Osteoblast (primary cell): ENCODE results near the gene AAR2. TPM values are rescaled to one million over a fixed set of nuclear protein-coding genes. Genes with fewer than 3 reads are reported as not detected.
A peak's percentile ranks its signal among the peaks of the same experiment; 100 is the strongest.

ENCODE experiments used
- DNase-seq: peaks from one replicate; pipeline ENCODE4 v3.0.0; 2011; ENCODE audit warnings: low spot score, mixed read lengths; ENCODE audit not compliant: insufficient read length; ENCODE audit errors: missing footprints
- H2AFZ ChIP-seq: 2 replicates; pipeline ENCODE4 v1.6.0; 2011; ENCODE audit warnings: mild to moderate bottlenecking, low read length
- H3K27ac ChIP-seq: 2 replicates; pipeline ENCODE4 v1.5.1; 2011; ENCODE audit warnings: mild to moderate bottlenecking, low read depth, low read length, moderate library complexity
- H3K27me3 ChIP-seq: 2 replicates; pipeline ENCODE4 v1.6.0; 2012; ENCODE audit warnings: mild to moderate bottlenecking, control low read depth, inconsistent platforms, low read length, moderate library complexity; ENCODE audit not compliant: insufficient read depth
- H3K36me3 ChIP-seq: 2 replicates; pipeline ENCODE4 v1.5.1; 2011; ENCODE audit warnings: mild to moderate bottlenecking, low read length, control low read depth, moderate library complexity; ENCODE audit not compliant: insufficient read depth
- H3K4me1 ChIP-seq: 2 replicates; pipeline ENCODE4 v1.5.1; 2011; ENCODE audit warnings: mild to moderate bottlenecking, low read length, control low read depth, moderate library complexity; ENCODE audit not compliant: insufficient read depth
- H3K4me2 ChIP-seq: 2 replicates; pipeline ENCODE4 v1.6.0; 2011; ENCODE audit warnings: mild to moderate bottlenecking, low read length; ENCODE audit not compliant: insufficient read depth
- H3K4me3 ChIP-seq: fragments of 200-600 bp; sonication (generic); 3 replicates; pipeline ENCODE4 v1.5.1; 2012; ENCODE audit warnings: mild to moderate bottlenecking, low read length, inconsistent platforms; ENCODE audit not compliant: insufficient read depth
- H3K79me2 ChIP-seq: 2 replicates; pipeline ENCODE4 v1.6.0; 2012; ENCODE audit warnings: mild to moderate bottlenecking, low read length, control low read depth, inconsistent platforms; ENCODE audit not compliant: insufficient read depth
- H3K9me3 ChIP-seq: 2 replicates; pipeline ENCODE4 v1.5.1; 2011; ENCODE audit warnings: low read depth, low read length, control low read depth
- H4K20me1 ChIP-seq: 2 replicates; pipeline ENCODE4 v1.6.0; 2012; ENCODE audit warnings: mild to moderate bottlenecking, low read length, control low read depth; ENCODE audit not compliant: insufficient read depth
- total RNA-seq: library from RNA; depleted of rRNA; stranded (reverse); fragments of >200 nt; gene quantifications from 2 replicates; pipeline ENCODE4 v1.2.3, GENCODE V29; 2012
- TF ChIP-seq, protein P1 (sequence below): IDR thresholded peaks from 2 replicates; pipeline ENCODE4 v1.5.1; 2011; ENCODE audit warnings: mild to moderate bottlenecking, low read depth, low read length, moderate library complexity; ENCODE audit errors: extremely low read depth

Gene AAR2
- total RNA-seq, 1 donor, result 29.0 TPM

- no peak for DNase-seq
- H3K36me3 ChIP-seq, result peaks cover 7% of the 10 kb centered on the region
- H3K27me3 ChIP-seq, result no peaks in the 10 kb centered on the region
- TF ChIP-seq, protein P1, sequence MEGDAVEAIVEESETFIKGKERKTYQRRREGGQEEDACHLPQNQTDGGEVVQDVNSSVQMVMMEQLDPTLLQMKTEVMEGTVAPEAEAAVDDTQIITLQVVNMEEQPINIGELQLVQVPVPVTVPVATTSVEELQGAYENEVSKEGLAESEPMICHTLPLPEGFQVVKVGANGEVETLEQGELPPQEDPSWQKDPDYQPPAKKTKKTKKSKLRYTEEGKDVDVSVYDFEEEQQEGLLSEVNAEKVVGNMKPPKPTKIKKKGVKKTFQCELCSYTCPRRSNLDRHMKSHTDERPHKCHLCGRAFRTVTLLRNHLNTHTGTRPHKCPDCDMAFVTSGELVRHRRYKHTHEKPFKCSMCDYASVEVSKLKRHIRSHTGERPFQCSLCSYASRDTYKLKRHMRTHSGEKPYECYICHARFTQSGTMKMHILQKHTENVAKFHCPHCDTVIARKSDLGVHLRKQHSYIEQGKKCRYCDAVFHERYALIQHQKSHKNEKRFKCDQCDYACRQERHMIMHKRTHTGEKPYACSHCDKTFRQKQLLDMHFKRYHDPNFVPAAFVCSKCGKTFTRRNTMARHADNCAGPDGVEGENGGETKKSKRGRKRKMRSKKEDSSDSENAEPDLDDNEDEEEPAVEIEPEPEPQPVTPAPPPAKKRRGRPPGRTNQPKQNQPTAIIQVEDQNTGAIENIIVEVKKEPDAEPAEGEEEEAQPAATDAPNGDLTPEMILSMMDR, result no peak
- no peak overlapping the region for H2AFZ ChIP-seq
- H3K4me2 ChIP-seq, result no peak overlapping the region
- no peaks in the 10 kb centered on the region for H3K9me3 ChIP-seq
- no peaks in the 10 kb centered on the region for H3K79me2 ChIP-seq
- H3K4me1 ChIP-seq, result no peaks in the 10 kb centered on the region
- H4K20me1 ChIP-seq, result no peaks in the 10 kb centered on the region
- H3K27ac ChIP-seq, result no peak overlapping the region
- no peak overlapping the region for H3K4me3 ChIP-seq
Measured at GRCh38 chr20:36213362-36213761, 22.9 kb upstream of the AAR2 start.

DNA sequence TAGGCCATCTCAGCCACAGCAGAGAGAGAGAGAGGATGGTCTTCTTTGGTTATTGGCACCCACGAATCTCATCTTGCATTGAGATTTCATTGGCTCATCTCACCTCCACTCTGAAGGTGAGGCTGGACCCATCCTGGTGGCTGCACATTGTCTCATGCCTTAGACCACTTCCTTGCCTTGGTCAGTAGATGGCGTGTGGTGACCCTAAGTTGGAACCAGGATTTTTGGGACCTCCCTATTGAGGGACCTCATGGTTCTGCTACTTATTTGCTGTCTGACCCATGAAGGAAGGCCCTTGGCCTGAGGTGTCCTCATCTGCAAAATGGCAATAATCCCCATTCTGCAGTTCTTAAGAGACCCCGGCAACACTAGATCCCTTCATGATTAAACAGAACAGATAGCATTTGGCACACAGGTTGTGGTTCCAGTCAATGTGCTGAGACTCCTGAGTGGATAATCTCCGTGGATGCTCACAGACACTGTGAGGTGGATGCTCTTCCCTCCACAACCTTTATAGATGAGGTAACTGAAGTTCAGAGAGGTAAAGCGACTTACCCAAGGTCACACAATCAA lies 21.5 kb upstream of the AAR2 start:
- H3K4me2 ChIP-seq, result no peak overlapping the region

DNA sequence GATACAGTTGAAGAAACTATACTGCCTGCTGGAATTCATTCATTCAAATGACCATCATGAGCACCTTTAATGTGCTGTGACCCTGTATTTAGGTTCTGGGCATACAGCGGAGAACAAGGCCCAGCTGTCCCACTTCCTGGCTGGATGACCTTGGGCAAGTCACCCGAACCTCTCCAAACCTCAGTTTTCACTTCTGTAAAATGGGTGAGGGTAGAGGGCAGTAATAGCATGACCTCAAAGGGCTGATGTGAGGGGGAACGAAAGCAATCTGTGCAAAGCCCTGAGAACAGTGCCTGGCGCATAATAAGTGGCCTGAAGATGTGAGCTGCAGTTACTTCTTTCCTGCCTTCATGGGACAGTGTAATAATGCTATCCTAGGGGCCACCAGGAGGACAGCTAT lies 20.5 kb upstream of the AAR2 start:
- H3K36me3 ChIP-seq, result peaks cover 4% of the 10 kb centered on the region
- H3K4me3 ChIP-seq, result no peak overlapping the region
- no peak overlapping the region for H2AFZ ChIP-seq
- H3K4me1 ChIP-seq, result no peaks in the 10 kb centered on the region
- H4K20me1 ChIP-seq, result no peaks in the 10 kb centered on the region
- H3K4me2 ChIP-seq, result no peak overlapping the region
- DNase-seq, result no peak
- TF ChIP-seq, protein P1, result no peak
- H3K9me3 ChIP-seq, result no peaks in the 10 kb centered on the region
- no peaks in the 10 kb centered on the region for H3K27me3 ChIP-seq
- H3K79me2 ChIP-seq, result no peaks in the 10 kb centered on the region
- no peak overlapping the region for H3K27ac ChIP-seq

More for the DNA sequence above, 21.5 kb upstream of the AAR2 start:
- Histone ChIP-seq H2AFZ (no peak overlapping the region), H3K9me3 (no peaks in the 10 kb centered on the region), H4K20me1 (no peaks in the 10 kb centered on the region), H3K4me3 (no peak overlapping the region), H3K27me3 (no peaks in the 10 kb centered on the region), H3K27ac (no peak overlapping the region), H3K4me1 (no peaks in the 10 kb centered on the region), H3K79me2 (no peaks in the 10 kb centered on the region), H3K36me3 (peaks cover 4% of the 10 kb centered on the region)
- DNase-seq, result no peak
- TF ChIP-seq, protein P1, result peak; percentile 57

GRCh38 chr20:36216314-36217025 lies 19.8 kb upstream of the AAR2 start:
- no peaks in the 10 kb centered on the region for H3K9me3 ChIP-seq
- no peak overlapping the region for H3K4me2 ChIP-seq

More at GRCh38 chr20:36216314-36217025, 19.8 kb upstream of the AAR2 start:
- no peak overlapping the region for H2AFZ ChIP-seq
- DNase-seq, result no peak
- H3K4me1 ChIP-seq, result no peaks in the 10 kb centered on the region
- no peak overlapping the region for H3K27ac ChIP-seq
- no peaks in the 10 kb centered on the region for H4K20me1 ChIP-seq
- peaks cover 4% of the 10 kb centered on the region for H3K36me3 ChIP-seq
- H3K4me3 ChIP-seq, result no peak overlapping the region
- no peaks in the 10 kb centered on the region for H3K27me3 ChIP-seq
- no peaks in the 10 kb centered on the region for H3K79me2 ChIP-seq
- TF ChIP-seq, protein P1, result no peak
